NCI-H1436 (cell line): ENCODE results near the gene FXYD3.
A peak's percentile ranks its signal among the peaks of the same experiment; 100 is the strongest.
"Not testable (repeated sequence)": the region's sequence is repeated elsewhere in the genome, so short reads cannot be mapped to it uniquely, and the experiment has no call there.

ENCODE experiments used
- DNase-seq: peaks from one replicate; lab custom pipeline; 2025; lab: John Stamatoyannopoulos, UW

The FXYD3 gene

GRCh38 chr19:35125270-35125717, 9.7 kb downstream of the FXYD3 start:
- DNase-seq: no peak

GRCh38 chr19:35125749-35126623, 10.4 kb downstream of the FXYD3 start:
- DNase-seq: no peak

- no peak for DNase-seq
These were observed 11.0 kb downstream of the FXYD3 start for GRCh38 chr19:35126624-35126959.

GRCh38 chr19:35127871-35128270, 12.2 kb downstream of the FXYD3 start:
- DNase-seq: no peak

GRCh38 chr19:35128398-35129057, 12.9 kb downstream of the FXYD3 start:
- no peak for DNase-seq

GRCh38 chr19:35129724-35130274, 14.2 kb downstream of the FXYD3 start:
- not testable (repeated sequence) for DNase-seq

GRCh38 chr19:35130761-35131720, 15.4 kb downstream of the FXYD3 start:
- DNase-seq: no peak

- no peak for DNase-seq
These were observed 16.6 kb downstream of the FXYD3 start for GRCh38 chr19:35132254-35132653.

GRCh38 chr19:35133826-35134225, 18.2 kb downstream of the FXYD3 start:
- DNase-seq: no peak

- DNase-seq: no peak
These were observed 19.1 kb downstream of the FXYD3 start, which contains the start of gene LGI4 for GRCh38 chr19:35134601-35135242. Gene LGI4 (minus strand): TSS chr19:35135059. CDS start chr19:35134680, 379 bp downstream.

- DNase-seq: no peak
These were observed 19.8 kb downstream of the FXYD3 start for GRCh38 chr19:35135389-35135909.

- DNase-seq: no peak
These were observed 20.6 kb downstream of the FXYD3 start for GRCh38 chr19:35136231-35136630.

GRCh38 chr19:35136977-35137702, 21.5 kb downstream of the FXYD3 start:
- DNase-seq: no peak

- no peak for DNase-seq
These were observed 22.8 kb downstream of the FXYD3 start, which contains the start of gene FXYD1 for GRCh38 chr19:35138305-35138892. Gene FXYD1 (plus strand): TSS chr19:35138824. CDS start chr19:35140080, 1,256 bp downstream.

- DNase-seq: no peak
These were observed 24.8 kb downstream of the FXYD3 start for GRCh38 chr19:35140207-35140961.

GRCh38 chr19:35140962-35141836, 25.6 kb downstream of the FXYD3 start:
- DNase-seq: peak; percentile 52

GRCh38 chr19:35141837-35142605, 26.4 kb downstream of the FXYD3 start:
- DNase-seq: no peak
